Endothelial cell of umbilical vein (primary cell): ENCODE results near the gene ATG10.

ENCODE experiments used
- EZH2 ChIP-seq: IDR thresholded peaks from 2 replicates; pipeline ENCODE4 v1.6.1; 2012; ENCODE audit warnings: borderline replicate concordance, low read depth, mild to moderate bottlenecking, moderate library complexity, low read length, inconsistent platforms; ENCODE audit not compliant: severe bottlenecking
- TF ChIP-seq, protein P1 (sequence below), 2 donors: IDR thresholded peaks; 1 replicate in 1 of 2; 2 replicates in 1 of 2; pipeline ENCODE4 v1.5.1; 2011; ENCODE audit warnings: low read length in 2 of 2, mild to moderate bottlenecking in 2 of 2, moderate library complexity in 2 of 2, control low read depth in 1 of 2, inconsistent platforms in 1 of 2, low read depth in 1 of 2; ENCODE audit not compliant: insufficient read depth in 1 of 2; ENCODE audit errors: extremely low read depth in 1 of 2
- TF ChIP-seq, protein P2 (sequence below): IDR thresholded peaks from 2 replicates; pipeline ENCODE4 v1.6.1; 2011; ENCODE audit not compliant: insufficient read depth, insufficient read length

DNA sequence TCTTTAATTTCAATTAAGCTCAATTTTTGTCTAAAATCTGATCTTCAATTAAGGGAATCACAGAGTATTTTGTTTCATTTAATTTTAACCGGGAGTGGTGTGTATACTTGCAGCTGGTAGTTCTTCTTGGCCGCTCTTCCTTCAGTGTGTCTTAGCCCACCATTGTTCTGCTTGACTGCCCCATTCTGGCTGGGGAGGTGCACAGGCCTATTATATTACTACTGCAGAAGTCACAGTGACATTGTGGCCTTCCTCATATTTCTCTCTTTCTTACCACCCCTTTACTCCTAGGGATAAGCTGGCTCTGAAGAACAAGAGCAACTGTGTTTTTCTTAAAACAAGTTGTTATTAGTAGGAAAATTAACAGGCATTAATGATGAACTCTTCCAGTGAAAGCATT is 123.7 kb downstream of the ATG10 start:
- TF ChIP-seq, protein P1, sequence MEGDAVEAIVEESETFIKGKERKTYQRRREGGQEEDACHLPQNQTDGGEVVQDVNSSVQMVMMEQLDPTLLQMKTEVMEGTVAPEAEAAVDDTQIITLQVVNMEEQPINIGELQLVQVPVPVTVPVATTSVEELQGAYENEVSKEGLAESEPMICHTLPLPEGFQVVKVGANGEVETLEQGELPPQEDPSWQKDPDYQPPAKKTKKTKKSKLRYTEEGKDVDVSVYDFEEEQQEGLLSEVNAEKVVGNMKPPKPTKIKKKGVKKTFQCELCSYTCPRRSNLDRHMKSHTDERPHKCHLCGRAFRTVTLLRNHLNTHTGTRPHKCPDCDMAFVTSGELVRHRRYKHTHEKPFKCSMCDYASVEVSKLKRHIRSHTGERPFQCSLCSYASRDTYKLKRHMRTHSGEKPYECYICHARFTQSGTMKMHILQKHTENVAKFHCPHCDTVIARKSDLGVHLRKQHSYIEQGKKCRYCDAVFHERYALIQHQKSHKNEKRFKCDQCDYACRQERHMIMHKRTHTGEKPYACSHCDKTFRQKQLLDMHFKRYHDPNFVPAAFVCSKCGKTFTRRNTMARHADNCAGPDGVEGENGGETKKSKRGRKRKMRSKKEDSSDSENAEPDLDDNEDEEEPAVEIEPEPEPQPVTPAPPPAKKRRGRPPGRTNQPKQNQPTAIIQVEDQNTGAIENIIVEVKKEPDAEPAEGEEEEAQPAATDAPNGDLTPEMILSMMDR (IDR thresholded peaks at IDR 0.05; ENCODE audit: extremely low read depth in 1 of 2, insufficient read depth in 1 of 2, low read depth in 1 of 2, low read length in 2 of 2): no peak
- TF ChIP-seq, protein P2, sequence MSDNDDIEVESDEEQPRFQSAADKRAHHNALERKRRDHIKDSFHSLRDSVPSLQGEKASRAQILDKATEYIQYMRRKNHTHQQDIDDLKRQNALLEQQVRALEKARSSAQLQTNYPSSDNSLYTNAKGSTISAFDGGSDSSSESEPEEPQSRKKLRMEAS: no peak
- no peak for TF ChIP-seq EZH2
